Hepatocyte (in vitro differentiated cells): ENCODE results near the gene KNTC1.

Experiments
- EZH2 ChIP-seq: fragments of 200-600 bp; sonication (generic); IDR thresholded peaks from 2 replicates; pipeline ENCODE4 v1.6.1; 2016; ENCODE audit warnings: antibody characterized with exemption, mild to moderate bottlenecking, borderline replicate concordance
- EZH2phosphoT487 ChIP-seq: fragments of 200-600 bp; sonication (generic); IDR thresholded peaks from one replicate; pipeline ENCODE4 v1.6.1; 2018; ENCODE audit warnings: antibody characterized with exemption, mild to moderate bottlenecking, low read depth, moderate library complexity; ENCODE audit not compliant: unreplicated experiment, severe bottlenecking
- TF ChIP-seq, protein P1 (sequence below): fragments of 200-600 bp; sonication (generic); IDR thresholded peaks from 2 replicates; pipeline ENCODE4 v1.5.1; 2016; ENCODE audit warnings: antibody characterized with exemption, mild to moderate bottlenecking; ENCODE audit not compliant: poor library complexity

DNA sequence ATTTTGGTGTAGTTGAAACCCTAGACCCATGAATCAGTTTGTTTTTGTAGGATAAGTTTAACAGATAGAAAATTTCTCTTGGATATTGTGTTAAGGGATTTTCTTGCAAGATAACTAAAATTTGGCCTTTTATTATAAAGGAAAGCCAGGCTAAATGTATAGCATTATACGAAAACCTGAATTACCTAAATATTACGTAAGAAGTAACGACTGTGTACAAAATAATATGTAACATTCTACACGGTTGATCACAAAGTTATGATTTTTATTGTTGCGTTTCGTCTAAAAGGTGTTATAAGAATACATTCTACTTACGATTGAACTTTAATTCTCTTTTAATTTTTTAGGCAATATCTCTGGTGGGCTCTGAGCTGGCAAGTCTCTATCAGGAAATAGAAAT is 63.9 kb downstream of the KNTC1 start:
- TF ChIP-seq, protein P1, sequence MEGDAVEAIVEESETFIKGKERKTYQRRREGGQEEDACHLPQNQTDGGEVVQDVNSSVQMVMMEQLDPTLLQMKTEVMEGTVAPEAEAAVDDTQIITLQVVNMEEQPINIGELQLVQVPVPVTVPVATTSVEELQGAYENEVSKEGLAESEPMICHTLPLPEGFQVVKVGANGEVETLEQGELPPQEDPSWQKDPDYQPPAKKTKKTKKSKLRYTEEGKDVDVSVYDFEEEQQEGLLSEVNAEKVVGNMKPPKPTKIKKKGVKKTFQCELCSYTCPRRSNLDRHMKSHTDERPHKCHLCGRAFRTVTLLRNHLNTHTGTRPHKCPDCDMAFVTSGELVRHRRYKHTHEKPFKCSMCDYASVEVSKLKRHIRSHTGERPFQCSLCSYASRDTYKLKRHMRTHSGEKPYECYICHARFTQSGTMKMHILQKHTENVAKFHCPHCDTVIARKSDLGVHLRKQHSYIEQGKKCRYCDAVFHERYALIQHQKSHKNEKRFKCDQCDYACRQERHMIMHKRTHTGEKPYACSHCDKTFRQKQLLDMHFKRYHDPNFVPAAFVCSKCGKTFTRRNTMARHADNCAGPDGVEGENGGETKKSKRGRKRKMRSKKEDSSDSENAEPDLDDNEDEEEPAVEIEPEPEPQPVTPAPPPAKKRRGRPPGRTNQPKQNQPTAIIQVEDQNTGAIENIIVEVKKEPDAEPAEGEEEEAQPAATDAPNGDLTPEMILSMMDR: no peak
- TF ChIP-seq EZH2phosphoT487: no peak
- TF ChIP-seq EZH2: no peak
